Mammary epithelial cell (primary cell): ENCODE data around the gene ERRFI1.

Experiments
- EZH2 ChIP-seq: IDR thresholded peaks from 2 replicates; pipeline ENCODE4 v1.6.1; 2012; ENCODE audit warnings: low read length, inconsistent platforms, borderline replicate concordance
- TF ChIP-seq, protein P1 (sequence below), 2 donors: IDR thresholded peaks in 1 of 2; conservative IDR thresholded peaks in 1 of 2; 2 replicates each; pipeline ENCODE4 v1.5.1; 2011 to 2012; ENCODE audit warnings: inconsistent platforms in 2 of 2, low read length in 2 of 2, mild to moderate bottlenecking in 2 of 2, control low read depth in 1 of 2, low read depth in 1 of 2; ENCODE audit not compliant: insufficient read depth in 1 of 2; ENCODE audit errors: extremely low read depth in 1 of 2

DNA sequence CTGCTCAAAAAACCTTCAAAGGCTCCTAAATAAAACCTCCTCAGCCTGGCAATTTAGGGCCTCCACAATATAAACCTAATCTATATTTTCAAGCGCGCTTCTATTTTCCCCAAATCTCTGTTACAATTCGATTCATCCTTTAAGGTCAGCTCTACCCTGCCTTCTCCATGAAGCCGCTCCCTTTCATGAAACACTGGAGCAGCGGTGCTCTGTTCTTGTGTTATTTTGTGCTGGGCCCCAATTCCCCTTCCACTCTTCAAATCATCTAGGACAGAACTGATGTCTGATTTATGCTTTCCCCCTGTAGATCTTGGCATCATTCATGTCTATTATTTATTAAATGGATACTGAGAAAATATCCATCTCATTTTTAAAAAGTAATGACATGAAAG lies 6.9 kb downstream of the ERRFI1 start:
- TF ChIP-seq, protein P1, sequence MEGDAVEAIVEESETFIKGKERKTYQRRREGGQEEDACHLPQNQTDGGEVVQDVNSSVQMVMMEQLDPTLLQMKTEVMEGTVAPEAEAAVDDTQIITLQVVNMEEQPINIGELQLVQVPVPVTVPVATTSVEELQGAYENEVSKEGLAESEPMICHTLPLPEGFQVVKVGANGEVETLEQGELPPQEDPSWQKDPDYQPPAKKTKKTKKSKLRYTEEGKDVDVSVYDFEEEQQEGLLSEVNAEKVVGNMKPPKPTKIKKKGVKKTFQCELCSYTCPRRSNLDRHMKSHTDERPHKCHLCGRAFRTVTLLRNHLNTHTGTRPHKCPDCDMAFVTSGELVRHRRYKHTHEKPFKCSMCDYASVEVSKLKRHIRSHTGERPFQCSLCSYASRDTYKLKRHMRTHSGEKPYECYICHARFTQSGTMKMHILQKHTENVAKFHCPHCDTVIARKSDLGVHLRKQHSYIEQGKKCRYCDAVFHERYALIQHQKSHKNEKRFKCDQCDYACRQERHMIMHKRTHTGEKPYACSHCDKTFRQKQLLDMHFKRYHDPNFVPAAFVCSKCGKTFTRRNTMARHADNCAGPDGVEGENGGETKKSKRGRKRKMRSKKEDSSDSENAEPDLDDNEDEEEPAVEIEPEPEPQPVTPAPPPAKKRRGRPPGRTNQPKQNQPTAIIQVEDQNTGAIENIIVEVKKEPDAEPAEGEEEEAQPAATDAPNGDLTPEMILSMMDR (conservative IDR thresholded peaks at IDR 0.05 in 1 of 2, IDR thresholded peaks at IDR 0.05 in 1 of 2; ENCODE audit: extremely low read depth in 1 of 2, insufficient read depth in 1 of 2, low read depth in 1 of 2, low read length in 2 of 2), result no peak
- TF ChIP-seq EZH2, result no peak
